Measurements from ENCODE around the gene PARVB. TPM values are rescaled to one million over a fixed set of nuclear protein-coding genes. Genes with fewer than 3 reads are reported as not detected.

The PARVB gene
- total and polyA plus RNA-seq, 9 of the 15 experiments (the other 6 are each of a cell fraction or from before 2014, with no cell fraction given): 1.1 to 59.2 (median 29.2) TPM

DNA sequence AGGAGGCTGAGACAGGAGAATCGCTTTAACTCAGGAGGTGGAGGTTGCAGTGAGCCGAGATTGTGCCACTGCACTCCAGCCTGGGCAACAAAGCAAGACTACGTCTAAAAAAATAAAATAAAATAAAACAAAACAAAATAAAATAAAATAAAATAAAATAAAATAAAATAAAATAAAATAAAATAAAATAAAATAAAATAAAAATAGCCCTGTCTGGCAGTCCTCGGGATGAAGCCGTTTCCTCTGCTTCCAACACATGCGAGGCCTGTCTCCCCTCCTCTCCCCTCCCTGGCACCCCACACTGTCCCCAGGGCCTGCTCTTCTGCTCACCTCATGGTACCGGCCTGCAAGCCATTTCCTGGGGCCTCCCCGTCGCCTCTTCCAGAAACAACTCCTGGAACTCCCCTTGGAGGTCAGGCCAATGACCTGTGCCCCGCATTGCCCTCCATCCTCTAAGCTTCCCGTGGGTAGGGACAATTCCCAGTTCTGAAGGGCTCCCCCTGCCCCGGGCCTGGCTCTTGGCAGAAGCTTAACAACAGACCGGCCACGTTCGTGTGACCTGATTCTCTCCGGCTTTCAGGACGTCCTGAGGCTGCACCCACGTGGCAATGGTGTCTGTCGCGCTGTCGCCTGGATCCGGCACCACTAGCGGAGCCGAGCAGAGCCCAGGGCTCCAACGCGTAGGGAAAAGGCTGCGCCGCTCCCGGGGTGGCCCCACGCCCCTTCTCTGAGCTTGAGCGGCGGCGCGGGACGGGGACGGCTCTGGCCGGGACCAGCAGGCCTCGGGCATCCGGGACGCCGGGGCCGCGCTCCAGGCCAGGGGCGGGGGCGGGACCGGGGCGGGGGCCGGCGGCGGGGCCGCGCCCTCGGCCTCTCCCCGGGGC lies 456 bp upstream of the PARVB start (continued):
- TF ChIP-seq RREB1 (CRISPR knock-in tag; IDR thresholded peaks at IDR 0.05): no peak
- peak in 1 of 2 experiments; percentile 85; a peak in 2 of 4 replicates for TF ChIP-seq HDAC1 (IDR thresholded peaks at IDR 0.05)
- TF ChIP-seq, protein P1, sequence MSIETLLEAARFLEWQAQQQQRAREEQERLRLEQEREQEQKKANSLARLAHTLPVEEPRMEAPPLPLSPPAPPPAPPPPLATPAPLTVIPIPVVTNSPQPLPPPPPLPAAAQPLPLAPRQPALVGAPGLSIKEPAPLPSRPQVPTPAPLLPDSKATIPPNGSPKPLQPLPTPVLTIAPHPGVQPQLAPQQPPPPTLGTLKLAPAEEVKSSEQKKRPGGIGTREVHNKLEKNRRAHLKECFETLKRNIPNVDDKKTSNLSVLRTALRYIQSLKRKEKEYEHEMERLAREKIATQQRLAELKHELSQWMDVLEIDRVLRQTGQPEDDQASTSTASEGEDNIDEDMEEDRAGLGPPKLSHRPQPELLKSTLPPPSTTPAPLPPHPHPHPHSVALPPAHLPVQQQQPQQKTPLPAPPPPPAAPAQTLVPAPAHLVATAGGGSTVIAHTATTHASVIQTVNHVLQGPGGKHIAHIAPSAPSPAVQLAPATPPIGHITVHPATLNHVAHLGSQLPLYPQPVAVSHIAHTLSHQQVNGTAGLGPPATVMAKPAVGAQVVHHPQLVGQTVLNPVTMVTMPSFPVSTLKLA (conservative IDR thresholded peaks at IDR 0.05): peak; percentile 82 to 88
- no peak for TF ChIP-seq ZSCAN29 (IDR thresholded peaks at IDR 0.05)
- no peak for TF ChIP-seq PRMT5 (CRISPR knock-in tag; IDR thresholded peaks at IDR 0.05)
- TF ChIP-seq ZNF140 (CRISPR knock-in tag; IDR thresholded peaks at IDR 0.05): no peak
- no peak for TF ChIP-seq KLF6 (CRISPR knock-in tag; IDR thresholded peaks at IDR 0.05; ENCODE audit: borderline replicate concordance)
- peak; percentile 65 for TF ChIP-seq KDM5B (IDR thresholded peaks at IDR 0.05; ENCODE audit: insufficient replicate concordance, low read depth, low read length)
- TF ChIP-seq CREB1 (IDR thresholded peaks at IDR 0.05): no peak
- TF ChIP-seq CREB1 (CRISPR knock-in tag; IDR thresholded peaks at IDR 0.05): peak; percentile 25; the same call in 1 of the 2 replicates
- peak; percentile 74; the same call in 1 of the 2 replicates for TF ChIP-seq CREB3L1 (IDR thresholded peaks at IDR 0.05; ENCODE audit: borderline replicate concordance, low read depth)
- no peak for TF ChIP-seq ZNF274 (IDR thresholded peaks at IDR 0.05; ENCODE audit: borderline replicate concordance, low read depth, low read length)
- TF ChIP-seq ZNF639 (CRISPR knock-in tag; conservative IDR thresholded peaks at IDR 0.05 in 1 of 2, IDR thresholded peaks at IDR 0.05 in 1 of 2): peak in 1 of 2 experiments; percentile 70; a peak in 1 of 4 replicates
